Jurkat, Clone E6-1 (cell line): ENCODE measurements around the gene RDH16.
"Not testable (repeated sequence)": the region's sequence is repeated elsewhere in the genome, so short reads cannot be mapped to it uniquely, and the experiment has no call there.

ENCODE experiments used
- DNase-seq: peaks from one replicate; pipeline ENCODE4 v3.0.0-alpha.2; 2011; ENCODE audit warnings: low read depth, low spot score
- H3K4me3 ChIP-seq: 2 replicates; pipeline ENCODE4 v1.5.1; 2011; ENCODE audit warnings: mild to moderate bottlenecking, low read length, control low read depth, moderate library complexity

RDH16 gene

DNA sequence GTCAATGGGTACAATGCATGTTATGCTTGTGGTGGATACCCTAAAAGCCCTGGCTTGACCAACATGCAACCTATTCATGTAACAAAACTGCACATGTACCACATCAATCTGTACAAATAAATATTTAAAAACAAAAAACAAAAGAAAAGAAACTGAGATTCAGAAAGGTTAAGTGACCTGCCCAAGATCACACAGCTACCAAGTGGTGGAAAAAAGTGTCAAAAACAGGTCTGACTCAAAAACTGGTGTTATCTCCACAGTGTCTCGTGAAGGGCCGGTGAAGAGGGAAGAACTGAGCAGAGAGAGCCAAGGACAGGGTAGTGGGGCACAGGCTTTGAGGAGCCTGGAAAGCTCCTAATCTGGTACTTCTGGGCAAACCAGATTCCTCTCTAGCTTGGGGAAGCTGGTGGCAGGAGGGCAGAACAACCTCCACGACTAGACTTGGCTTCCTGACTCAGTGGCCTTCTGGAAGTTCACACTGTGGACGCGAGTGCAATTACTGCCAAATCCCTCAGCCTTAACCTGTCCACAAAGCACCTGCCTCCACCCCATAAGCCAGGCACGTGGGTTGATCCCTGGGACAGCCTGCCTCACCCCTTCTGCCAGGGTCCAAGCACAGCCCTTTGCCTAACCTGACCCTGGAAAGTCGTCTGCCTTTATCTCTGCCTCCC lies 33.4 kb upstream of the RDH16 start:
- no peak overlapping the region for H3K4me3 ChIP-seq
- DNase-seq = no peak

DNA sequence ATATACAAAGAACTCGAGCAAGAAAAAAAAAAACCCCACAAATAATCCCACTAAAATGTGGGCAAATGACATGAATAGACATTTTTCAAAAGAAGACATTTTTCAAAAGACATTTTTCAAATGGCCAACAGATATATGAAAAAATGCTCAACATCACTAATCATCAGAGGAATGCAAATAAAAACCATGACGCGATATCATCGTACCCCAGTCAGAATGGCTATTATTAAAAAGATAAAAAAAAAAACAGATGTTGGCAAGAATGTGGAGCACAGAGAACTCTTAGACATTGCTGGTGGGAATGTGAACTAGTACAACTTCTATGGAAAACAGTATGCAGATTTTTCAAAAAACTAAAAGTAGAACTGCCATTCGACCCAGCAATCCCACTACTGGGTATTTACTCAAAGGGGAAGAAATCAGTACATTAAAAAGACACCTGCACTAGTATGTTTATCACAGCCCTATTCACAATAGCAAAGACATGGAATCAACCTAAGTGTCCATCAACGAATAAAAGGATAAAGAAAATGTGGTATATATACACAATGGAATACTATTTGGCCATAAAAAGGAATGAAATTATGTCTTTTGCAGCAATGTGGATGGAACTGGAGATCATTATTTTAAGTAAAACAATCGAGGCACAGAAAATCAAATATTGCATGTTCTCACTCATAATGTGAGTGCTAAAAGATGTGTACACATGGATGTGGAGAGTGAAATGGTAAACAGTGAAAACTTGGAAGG lies 32.6 kb upstream of the RDH16 start:
- no peak for DNase-seq
- no peak overlapping the region for H3K4me3 ChIP-seq

DNA sequence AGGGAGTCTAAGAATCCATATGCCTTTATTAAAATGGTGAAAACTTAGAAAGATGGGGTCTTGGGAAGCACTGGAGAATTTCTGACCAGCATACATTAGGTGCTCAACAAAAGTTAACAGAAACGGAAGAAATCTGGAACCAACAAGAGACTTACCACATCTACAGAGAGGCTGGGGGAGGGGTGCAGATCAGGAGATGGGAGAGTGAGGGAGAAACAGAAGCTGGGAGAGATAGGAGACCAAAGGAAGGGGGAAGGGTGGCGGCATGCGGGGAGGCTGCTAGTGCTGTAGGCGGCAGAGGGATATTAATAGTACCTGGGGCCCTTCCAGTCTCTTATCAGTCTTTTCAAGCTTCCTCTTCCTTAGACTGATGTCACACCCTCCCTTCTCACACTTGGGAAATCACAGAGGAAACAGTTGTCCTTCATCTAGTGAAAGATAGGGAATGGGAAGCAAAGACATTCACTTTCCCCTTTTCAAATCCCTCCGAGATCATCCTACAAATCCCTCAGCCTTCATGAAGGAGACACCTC lies 30.9 kb upstream of the RDH16 start:
- H3K4me3 ChIP-seq = no peak overlapping the region
- no peak for DNase-seq

DNA sequence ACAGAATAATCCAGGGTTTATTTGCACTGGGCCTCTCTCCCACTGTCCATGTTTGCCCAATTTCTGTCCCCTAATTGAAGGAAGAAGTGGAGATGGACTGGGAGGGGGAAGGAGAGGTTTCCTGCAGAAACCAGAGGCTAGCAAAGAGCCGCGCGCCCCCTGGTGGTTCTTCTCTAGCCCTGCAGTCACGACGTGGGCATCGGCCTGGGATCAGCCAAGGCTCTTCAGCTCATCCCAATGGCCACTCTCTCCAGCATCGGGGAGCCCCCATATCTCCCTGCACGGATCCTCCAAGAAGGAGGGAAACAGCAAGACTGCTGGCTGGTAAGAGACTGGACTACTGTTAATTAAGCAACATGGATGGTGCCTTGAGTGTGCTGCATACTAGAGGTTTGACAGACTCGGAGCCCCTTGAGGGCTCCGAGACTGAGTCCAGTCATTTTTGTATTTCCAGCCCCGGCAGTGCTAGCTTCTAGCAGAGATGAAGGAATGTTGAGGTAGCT lies 30.2 kb upstream of the RDH16 start:
- no peak overlapping the region for H3K4me3 ChIP-seq
- peak; percentile 50 for DNase-seq

DNA sequence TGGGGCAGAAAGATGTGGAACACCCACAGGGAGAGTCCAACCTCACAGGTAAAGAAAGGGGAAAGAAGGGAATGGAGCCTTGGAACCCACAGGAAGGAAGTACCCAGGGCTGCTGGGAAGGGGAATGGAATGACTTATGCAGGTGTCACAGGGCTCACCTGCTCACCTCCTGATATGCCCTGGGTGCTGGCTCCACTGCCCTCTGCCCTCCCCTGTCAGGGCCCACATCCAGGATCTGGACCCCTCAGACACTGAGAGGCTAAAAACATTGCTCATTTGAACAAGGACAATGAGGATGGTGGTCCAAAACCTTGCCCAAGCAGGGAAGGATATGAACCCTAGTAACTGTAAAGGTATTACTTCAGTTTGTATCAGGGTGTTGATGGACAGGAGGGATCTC lies 29.6 kb upstream of the RDH16 start:
- H3K4me3 ChIP-seq = no peak overlapping the region
- no peak for DNase-seq

DNA sequence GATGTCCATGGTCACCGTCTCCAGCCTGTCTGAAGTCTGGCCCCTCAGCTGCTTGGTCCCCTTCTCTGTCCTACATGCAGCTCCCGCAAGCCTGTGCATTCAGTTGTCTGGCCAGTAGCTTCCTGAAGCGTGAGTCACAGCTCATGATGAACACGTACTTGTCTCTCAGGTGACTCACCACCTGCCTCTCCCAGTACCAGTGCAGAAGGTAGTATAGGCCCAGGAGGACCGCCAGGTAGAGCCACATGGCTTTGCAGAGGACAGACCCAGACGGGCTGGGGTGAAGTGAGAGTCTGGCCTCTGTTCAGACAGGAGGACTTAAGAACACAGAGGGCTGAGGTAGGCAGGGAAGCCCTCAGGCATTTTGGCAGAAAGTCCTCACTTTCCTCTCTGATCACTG lies 28.3 kb upstream of the RDH16 start:
- DNase-seq = not testable (repeated sequence)

DNA sequence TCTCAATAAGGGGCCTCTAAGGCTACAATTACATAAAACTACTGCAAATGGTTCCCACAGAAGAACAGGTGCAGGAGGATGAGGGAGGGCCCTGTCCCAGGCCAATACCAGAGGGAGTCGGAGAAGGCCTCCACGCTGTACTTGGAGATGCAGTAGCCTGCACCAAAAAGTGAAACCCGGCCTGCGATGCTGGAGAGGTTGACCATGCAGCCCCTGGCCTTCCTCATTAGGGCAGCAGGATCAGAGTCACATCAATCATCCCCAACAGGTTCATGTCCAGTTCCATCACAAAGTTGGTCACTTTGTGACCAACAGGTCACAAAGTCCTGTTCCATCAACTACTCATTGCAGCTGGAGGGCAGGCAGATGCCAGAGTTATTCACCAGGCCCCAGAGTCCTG lies 26.0 kb upstream of the RDH16 start:
- H3K4me3 ChIP-seq = no peak overlapping the region
- DNase-seq = no peak

More for the DNA sequence above, 28.3 kb upstream of the RDH16 start:
- not testable (repeated sequence) for H3K4me3 ChIP-seq

DNA sequence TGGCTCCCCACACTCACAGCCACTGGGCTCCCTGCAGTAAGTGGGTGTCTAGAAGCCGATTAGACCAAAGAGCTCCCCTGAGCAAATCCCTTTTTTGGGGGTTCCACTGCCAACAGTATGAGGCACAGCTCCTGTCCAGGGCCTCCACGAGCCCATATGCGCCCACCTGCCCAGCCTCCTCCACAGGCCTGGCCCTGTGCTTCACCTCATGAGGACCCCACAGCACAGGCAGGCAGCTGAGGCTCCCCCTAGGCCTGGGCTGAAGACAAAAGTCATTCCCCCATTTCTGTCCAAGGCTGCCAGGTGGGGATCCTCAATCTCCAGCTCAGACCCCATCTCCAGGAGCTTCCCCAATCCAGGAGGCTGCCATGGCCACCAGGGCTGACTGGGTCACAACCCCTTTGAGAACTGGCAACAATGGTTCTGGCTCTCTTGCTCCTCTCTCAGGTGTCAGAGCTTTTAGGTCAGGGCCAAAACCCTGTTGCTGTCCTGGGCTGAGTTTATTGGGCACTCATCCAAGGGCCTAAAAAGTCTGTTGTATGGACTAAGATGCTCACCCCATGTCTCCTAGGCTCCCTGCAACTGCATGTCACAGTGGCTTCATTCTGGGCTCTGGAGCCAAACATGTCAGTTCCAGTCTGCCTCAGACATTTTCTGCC lies 25.3 kb upstream of the RDH16 start:
- not testable (repeated sequence) for H3K4me3 ChIP-seq, DNase-seq

DNA sequence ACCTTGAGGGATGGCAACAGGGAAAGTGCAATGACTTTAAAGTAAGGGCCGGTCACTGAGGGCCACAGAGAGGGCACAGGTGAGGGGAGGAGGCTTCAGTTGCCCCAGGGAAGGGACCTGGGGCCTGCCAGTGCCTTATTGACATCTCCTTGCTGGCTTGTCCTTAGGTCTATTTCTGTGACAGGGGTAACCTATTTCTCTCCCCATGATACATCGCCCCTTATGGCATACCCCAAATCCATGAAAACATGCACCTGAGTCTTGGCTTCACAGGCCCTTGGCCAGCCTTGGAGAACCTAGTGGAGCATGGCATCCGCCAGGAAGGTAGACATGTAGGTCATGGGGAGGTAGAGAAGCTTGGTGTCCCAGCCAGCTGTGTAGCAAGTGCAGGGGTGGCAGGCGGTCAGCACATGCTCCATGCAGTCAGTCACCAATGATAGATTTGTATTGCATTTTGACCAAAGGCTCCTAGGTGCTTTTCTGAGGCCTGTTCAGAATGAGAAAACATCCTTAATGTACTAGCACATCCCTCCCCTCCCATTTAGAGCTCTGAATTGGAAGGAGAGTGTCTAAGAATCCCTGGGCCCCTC lies 23.6 kb upstream of the RDH16 start:
- DNase-seq = no peak
- H3K4me3 ChIP-seq = no peak overlapping the region

DNA sequence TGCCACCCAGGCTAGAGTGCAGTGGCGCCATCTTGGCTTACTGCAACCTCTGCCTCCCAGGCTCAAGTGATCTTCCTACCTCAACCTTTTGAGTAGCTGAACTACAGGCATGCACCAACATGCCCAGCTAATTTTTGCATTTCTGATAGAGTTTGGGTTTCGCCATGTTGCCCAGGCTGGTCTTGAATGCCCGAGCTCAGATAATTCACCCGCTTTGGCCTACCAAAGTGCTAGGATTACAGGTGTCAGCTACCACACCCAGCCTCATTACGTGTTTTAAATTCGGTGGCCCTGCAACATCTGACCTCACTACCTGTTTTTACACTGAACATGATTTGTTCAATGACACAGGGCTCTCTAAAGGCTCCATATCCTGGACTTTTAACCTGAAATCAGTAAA lies 22.9 kb upstream of the RDH16 start:
- no peak overlapping the region for H3K4me3 ChIP-seq
- no peak for DNase-seq

DNA sequence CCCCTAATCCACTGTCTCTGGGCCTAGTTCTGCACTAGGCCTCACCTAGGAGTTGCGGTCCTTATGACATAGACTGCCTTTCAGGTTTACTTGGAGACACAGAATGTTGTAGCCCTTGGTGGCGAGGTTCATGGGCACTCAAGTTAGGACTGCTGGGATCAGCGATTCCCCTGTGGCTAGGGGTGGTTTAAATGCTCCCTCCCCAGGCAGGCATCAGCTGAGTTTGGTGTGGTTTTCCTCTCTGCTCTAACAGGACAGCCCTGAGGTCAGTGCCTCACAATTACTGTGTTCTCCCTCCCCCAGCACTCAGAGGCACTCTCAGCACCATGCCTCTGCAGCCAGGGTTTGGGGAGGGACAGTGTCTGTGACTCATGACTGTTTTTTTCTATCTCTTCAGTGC lies 22.2 kb upstream of the RDH16 start:
- no peak overlapping the region for H3K4me3 ChIP-seq
- DNase-seq = no peak

DNA sequence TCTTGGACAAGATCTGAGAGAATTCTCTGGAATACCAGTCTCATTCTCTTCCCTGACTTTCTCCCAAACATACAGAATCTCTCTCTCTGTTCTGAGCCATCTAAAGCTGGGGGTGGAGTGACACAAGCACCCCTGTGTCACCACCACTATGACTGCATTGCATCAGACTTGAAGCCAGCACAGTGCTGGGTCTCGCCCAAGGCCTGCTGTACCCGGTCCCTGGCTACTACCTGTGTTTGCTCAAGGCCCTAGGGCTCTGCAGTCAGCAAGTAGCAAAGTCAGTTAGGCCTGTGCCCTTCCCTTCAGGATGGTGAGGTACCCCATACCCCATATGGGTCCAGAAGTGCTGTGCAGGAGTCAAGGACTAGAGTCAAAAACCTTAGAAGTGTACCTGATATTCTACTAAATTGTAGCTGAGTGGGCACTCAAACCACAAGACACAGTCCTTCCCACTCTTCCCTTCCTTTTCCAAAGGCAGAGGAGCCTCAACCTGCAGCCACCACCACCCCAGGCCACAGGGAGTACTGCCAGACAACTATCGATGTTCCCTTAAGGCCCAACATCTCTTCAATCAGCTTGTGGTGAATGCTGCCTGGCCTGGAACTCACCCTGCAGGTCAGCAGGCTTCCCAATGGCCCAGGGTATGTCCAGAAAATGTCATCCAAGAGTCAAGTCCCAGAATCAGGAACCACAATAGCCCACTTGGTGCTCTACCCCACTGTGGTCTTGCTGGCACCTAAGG lies 21.2 kb upstream of the RDH16 start:
- DNase-seq = no peak
- H3K4me3 ChIP-seq = no peak overlapping the region

DNA sequence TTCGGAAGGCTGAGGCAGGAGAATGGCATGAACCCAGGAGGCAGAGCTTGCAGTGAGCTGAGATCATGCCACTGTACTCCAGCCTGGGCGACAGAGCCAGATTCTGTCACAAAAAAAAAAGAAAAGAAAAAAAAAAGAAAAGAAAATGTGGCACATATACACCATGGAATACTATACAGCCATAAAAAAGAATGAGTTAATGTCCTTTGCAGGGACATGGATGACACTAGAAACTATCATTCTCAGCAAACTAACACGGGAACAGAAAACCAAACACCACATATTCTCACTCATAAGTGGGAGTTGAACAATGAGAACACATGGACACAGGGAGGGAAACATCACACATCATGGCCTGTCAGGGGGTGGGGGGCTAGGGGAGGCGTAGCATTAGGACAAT lies 20.0 kb upstream of the RDH16 start:
- not testable (repeated sequence) for H3K4me3 ChIP-seq, DNase-seq

DNA sequence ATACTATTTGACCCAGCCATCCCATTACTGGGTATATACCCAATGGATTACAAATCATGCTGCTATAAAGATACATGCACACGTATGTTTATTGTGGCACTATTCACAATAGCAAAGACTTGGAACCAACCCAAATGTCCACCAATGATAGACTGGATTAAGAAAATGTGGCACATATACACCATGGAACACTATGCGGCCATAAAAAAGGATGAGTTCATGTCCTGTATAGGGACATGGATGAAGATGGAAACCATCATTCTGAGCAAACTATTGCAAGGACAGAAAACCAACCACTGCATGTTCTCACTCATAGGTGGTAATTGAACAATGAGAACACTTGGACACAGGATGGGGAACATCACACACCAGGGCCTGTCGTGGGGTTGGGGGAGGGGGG lies 16.8 kb upstream of the RDH16 start:
- H3K4me3 ChIP-seq, DNase-seq: not testable (repeated sequence)

DNA sequence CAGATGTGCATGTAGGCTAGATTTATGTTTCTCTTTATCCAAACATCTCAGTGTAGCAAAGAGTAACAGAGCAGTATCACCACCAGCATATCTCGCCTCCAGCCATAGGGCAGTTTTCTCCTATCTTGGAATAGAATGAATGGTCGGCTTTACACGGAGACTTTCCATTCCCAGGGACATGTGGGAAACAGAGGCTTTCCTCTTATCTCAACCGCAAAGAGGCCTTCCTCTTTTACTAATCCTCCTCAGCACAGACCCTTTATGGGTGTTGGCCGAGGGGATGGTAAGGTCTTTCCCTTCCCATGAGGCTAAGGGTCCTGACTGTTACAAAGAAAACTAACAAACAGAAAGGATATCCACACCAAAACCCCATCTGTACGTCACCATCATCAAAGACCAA lies 11.5 kb upstream of the RDH16 start:
- DNase-seq, H3K4me3 ChIP-seq: not testable (repeated sequence)

DNA sequence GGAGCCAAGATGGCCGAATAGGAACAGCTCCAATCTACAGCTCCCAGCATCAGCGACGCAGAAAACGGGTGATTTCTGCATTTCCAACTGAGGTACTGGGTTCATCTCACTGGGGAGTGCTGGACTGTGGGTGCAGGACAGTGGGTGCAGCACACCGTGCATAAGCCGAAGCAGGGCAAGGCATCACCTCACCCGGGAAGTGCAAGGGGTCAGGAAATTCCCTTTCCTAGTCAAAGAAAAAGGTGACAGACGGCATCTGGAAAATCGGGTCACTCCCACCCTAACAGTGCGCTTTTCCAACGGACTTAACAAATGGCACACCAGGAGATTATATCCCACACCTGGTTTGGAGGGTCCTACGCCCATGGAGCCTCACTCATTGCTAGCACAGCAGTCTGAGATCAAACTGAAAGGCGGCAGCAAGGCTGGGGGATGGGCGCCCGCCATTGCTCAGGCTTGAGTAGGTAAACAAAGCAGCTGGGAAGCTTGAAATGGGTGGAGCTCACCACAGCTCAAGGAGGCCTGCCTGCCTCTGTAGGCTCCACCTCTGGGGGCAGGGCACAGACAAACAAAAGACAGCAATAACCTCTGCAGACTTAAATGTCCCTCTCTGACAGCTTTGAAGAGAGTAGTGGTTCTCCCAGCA lies 8.7 kb upstream of the RDH16 start:
- H3K4me3 ChIP-seq = not testable (repeated sequence)
- peak; percentile 54 for DNase-seq

DNA sequence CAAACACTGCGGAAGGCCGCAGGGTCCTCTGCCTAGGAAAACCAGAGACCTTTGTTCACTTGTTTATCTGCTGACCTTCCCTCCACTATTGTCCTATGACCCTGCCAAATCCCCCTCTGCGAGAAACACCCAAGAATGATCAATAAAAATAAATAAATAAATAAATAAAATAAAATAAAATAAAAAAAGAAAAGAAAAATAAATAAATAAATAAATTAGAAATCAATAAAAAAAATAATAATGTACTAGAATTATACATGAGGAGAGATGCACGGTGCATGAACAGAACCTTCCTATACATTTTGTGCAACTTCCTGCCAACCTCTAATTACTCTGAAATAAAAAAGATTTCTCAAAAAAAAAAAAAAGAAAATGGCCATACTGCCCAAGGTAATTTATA lies 7.7 kb upstream of the RDH16 start:
- not testable (repeated sequence) for H3K4me3 ChIP-seq, DNase-seq

DNA sequence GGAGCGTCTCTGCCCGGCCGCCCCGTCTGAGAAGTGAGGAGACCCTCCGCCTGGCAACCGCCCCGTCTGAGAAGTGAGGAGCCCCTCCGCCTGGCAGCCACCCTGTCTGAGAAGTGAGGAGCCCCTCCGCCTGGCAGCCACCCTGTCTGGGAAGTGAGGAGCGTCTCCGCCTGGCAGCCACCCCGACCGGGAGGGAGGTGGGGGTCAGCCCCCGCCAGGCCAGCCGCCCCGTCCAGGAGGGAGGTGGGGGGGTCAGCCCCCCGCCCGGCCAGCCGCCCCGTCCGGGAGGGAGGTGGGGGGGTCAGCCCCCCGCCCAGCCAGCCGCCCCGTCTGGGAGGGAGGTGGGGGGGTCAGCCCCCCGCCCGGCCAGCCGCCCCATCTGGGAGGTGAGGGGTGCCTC lies 6.1 kb upstream of the RDH16 start:
- DNase-seq, H3K4me3 ChIP-seq: not testable (repeated sequence)
